Panc1 (cell line): ENCODE data around the gene LLGL1. TPM values are rescaled to one million over a fixed set of nuclear protein-coding genes. Genes with fewer than 3 reads are reported as not detected.

Source experiments
- ATAC-seq: fragments of 200-7000 bp; cut with Tn5 transposase; 2 replicates; pipeline ENCODE4 v1.9.1; 2020; ENCODE audit warnings: mild to moderate bottlenecking, moderate library complexity
- BruUV-seq: library from RNA; stranded (reverse); fragments of 400-500 nt; replicated peaks from 2 replicates; lab custom pipeline; 2021; lab: Mats Ljungman, UMichigan
- CTCF ChIA-PET: fragments of 300-600 bp; sonication (Branson Sonifier 250); formaldehyde crosslinking; loops from one replicate; lab custom pipeline; 2022; ENCODE audit warnings: antibody characterized with exemption; lab: Charles Lee
- POLR2A ChIA-PET: fragments of 300-600 bp; sonication (Branson Sonifier 250); formaldehyde crosslinking; loops from one replicate; lab custom pipeline; 2022; ENCODE audit warnings: antibody characterized with exemption; lab: Charles Lee
- DNase-seq: peaks from one replicate; pipeline ENCODE4 v3.0.0-alpha.2; 2010; ENCODE audit warnings: low read depth, low spot score
- H3K27ac ChIP-seq: 2 replicates; pipeline ENCODE4 v1.5.1; 2011; ENCODE audit warnings: mild to moderate bottlenecking, low read length, inconsistent platforms
- H3K27me3 ChIP-seq: fragments of 200-500 bp; sonication (Bioruptor generic); 2 replicates; pipeline ENCODE4 v1.6.0; 2014; ENCODE audit warnings: low read length, inconsistent platforms; ENCODE audit not compliant: control insufficient read depth, insufficient read depth
- H3K36me3 ChIP-seq: fragments of 200-500 bp; sonication (Bioruptor generic); 2 replicates; pipeline ENCODE4 v1.5.1; 2014; ENCODE audit warnings: inconsistent platforms, mild to moderate bottlenecking, low read length, moderate library complexity; ENCODE audit not compliant: control insufficient read depth, insufficient read depth
- H3K4me1 ChIP-seq: 2 replicates; pipeline ENCODE4 v1.5.1; 2011; ENCODE audit warnings: inconsistent platforms, mild to moderate bottlenecking, low read length, moderate library complexity; ENCODE audit not compliant: control insufficient read depth, insufficient read depth
- H3K4me3 ChIP-seq, 2 experiments: 2 replicates each; pipeline ENCODE4 v1.5.1; 2011 to 2012; ENCODE audit warnings: low read depth in 2 of 2, low read length in 2 of 2, mild to moderate bottlenecking in 2 of 2, inconsistent platforms in 1 of 2, moderate library complexity in 1 of 2
- H3K9me3 ChIP-seq: fragments of 200-500 bp; sonication (Bioruptor generic); 2 replicates; pipeline ENCODE4 v1.5.1; 2014; ENCODE audit warnings: low read depth, mild to moderate bottlenecking, inconsistent platforms, low read length, moderate library complexity; ENCODE audit not compliant: control insufficient read depth, insufficient read depth
- POLR2AphosphoS5 ChIP-seq: IDR thresholded peaks from 2 replicates; pipeline ENCODE4 v1.6.1; 2012; ENCODE audit warnings: mild to moderate bottlenecking, low read depth, low read length, moderate library complexity
- REST ChIP-seq, 2 experiments: IDR thresholded peaks; 2 replicates each; pipeline ENCODE4 v1.6.1; 2011 to 2012; ENCODE audit warnings: low read depth in 2 of 2, control low read depth in 1 of 2, low read length in 1 of 2, mild to moderate bottlenecking in 1 of 2, moderate library complexity in 1 of 2; ENCODE audit not compliant: insufficient read depth in 1 of 2
- SIN3A ChIP-seq: IDR thresholded peaks from 2 replicates; pipeline ENCODE4 v1.6.1; 2012; ENCODE audit warnings: low read depth, mild to moderate bottlenecking, low read length, moderate library complexity, borderline replicate concordance; ENCODE audit not compliant: insufficient read depth
- TCF7L2 ChIP-seq: IDR thresholded peaks from 2 replicates; pipeline ENCODE4 v1.6.1; 2011; ENCODE audit warnings: mild to moderate bottlenecking, low read depth, low read length, inconsistent platforms
- in situ Hi-C: cut with HindIII; loops from 2 replicates; pipeline ENCODE4 v1.10.0; 2016; ENCODE audit warnings: low sequenced_read_pairs, low pct_unique_long_range_greater_than_20kb
- intact Hi-C: fragments of 100-400 bp; cut with micrococcal nuclease; formaldehyde crosslinking; loops from one replicate; pipeline ENCODE4 v1.10.0; 2022; ENCODE audit not compliant: unreplicated experiment
- total RNA-seq: library from RNA; stranded (reverse); gene quantifications from one replicate; pipeline ENCODE4 v1.2.1, GENCODE V29; 2021; ENCODE audit not compliant: unreplicated experiment
- TF ChIP-seq, protein P1 (sequence below): fragments of 450-650 bp; IDR thresholded peaks from 2 replicates; pipeline ENCODE4 v1.5.1; 2017; ENCODE audit warnings: mild to moderate bottlenecking

Gene LLGL1
- total RNA-seq, 1 experiment from 2014 or later: 18.4 TPM

DNA sequence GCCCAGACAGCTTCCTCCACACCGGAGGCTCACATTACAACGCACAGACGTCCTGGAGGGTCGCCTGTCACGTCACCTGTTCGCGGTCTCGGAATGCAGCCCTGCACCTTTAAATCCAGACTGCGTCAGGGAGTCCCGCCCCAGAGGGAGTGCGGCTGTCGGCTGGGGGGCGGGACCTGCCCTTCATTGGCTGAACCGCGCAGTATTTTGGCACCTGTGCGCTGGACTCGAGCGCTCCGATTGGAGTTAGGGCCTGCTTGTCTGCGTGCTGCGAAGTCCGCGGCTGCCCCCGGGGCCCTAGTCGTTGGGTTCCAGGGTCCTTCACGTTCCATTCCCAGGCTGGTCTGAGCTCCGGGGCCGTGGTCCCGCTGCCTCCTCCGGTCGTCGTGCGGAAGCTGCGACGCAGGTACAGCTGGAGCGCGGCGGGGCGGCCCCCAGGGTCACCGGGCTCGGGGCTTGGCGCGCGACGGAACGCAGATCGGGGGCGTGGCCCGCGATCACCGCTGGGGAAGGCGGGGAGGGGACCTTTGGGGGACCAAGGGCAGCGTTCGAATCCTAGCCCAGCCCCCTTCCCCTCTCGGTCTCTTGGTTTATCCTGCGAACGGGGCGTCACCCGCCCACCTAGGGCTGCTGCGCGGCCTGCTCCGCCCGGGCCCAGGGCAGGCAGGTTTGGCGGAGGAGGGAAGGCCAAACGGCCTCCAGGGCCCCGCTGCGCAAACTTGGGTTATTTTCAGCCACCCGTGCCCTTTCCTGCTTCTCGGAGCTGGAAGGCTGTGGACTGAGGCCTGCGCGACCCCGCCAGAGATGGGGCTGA, 35.1 kb downstream of the LLGL1 start, which contains the start of gene MIEF2:
TSS of gene MIEF2 (plus strand) at position 331 of the 814 bp plus-strand sequence. CDS start 2,059 bp downstream, outside the sequence.
- in situ Hi-C loops (no loop called here), intact Hi-C loops (no loop called here)
- no peaks in the 10 kb centered on the region for H3K9me3 ChIP-seq
- peaks cover 3% of the 10 kb centered on the region; the same call in 1 of the 2 replicates for H3K36me3 ChIP-seq
- BruUV-seq: no TSS peak
- peak; percentile 85 for DNase-seq
- ChIA-PET CTCF (interaction anchor here (0.7 kb wide), 1 partner anchor 88 kb away, joined by 4 read pairs; no protein-coding TSS in a partner anchor), POLR2A (no interaction called here)
- H3K4me1 ChIP-seq: peaks cover 13% of the 10 kb centered on the region
- H3K4me3 ChIP-seq: peak within 1 kb of the TSS; percentile 74 to 75
- no peaks in the 10 kb centered on the region for H3K27me3 ChIP-seq
- TF ChIP-seq POLR2AphosphoS5 (no peak), SIN3A (peak; percentile 31; the same call in 1 of the 2 replicates), TCF7L2 (no peak)
- ATAC-seq: peak; percentile 89
- peak within 1 kb of the TSS; percentile 85 for H3K27ac ChIP-seq

DNA sequence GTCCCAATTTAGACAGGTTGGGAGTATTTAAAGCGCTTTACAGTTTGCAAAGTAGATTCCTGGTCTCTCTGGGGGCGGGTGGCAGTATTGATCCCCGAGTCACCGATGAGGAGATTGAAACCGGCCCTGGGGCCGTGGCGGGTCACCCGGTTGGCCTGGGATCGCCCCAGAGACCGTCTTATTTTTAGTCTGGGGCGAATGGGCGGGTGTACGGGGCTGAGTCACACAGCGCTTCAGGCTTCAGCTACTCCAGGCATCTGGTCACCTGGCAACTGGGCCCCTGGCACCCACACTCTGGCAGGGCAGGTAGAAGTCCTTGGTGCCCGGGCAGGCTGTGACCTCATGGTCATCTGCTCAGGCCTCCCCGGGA, 35.7 kb downstream of the LLGL1 start:
- no peaks in the 10 kb centered on the region for H3K9me3 ChIP-seq
- peaks cover 13% of the 10 kb centered on the region for H3K4me1 ChIP-seq
- ChIA-PET POLR2A (no interaction called here), CTCF (interaction anchor here (0.6 kb wide), 1 partner anchor 18 kb away, joined by 3 read pairs; no protein-coding TSS in a partner anchor)
- DNase-seq (no peak), ATAC-seq (no peak)
- intact Hi-C loops: no loop called here
- TF ChIP-seq REST (IDR thresholded peaks at IDR 0.05; ENCODE audit: insufficient read depth in 1 of 2, low read depth in 2 of 2, low read length in 1 of 2): no peak
- TF ChIP-seq, protein P1, sequence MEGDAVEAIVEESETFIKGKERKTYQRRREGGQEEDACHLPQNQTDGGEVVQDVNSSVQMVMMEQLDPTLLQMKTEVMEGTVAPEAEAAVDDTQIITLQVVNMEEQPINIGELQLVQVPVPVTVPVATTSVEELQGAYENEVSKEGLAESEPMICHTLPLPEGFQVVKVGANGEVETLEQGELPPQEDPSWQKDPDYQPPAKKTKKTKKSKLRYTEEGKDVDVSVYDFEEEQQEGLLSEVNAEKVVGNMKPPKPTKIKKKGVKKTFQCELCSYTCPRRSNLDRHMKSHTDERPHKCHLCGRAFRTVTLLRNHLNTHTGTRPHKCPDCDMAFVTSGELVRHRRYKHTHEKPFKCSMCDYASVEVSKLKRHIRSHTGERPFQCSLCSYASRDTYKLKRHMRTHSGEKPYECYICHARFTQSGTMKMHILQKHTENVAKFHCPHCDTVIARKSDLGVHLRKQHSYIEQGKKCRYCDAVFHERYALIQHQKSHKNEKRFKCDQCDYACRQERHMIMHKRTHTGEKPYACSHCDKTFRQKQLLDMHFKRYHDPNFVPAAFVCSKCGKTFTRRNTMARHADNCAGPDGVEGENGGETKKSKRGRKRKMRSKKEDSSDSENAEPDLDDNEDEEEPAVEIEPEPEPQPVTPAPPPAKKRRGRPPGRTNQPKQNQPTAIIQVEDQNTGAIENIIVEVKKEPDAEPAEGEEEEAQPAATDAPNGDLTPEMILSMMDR: no peak
- TF ChIP-seq TCF7L2: no peak
- no peak for TF ChIP-seq POLR2AphosphoS5
- TF ChIP-seq SIN3A: no peak
- peaks cover 3% of the 10 kb centered on the region; the same call in 1 of the 2 replicates for H3K36me3 ChIP-seq
- H3K27ac ChIP-seq: peak overlapping the region; percentile 85
- peak overlapping the region; percentile 74 to 75 for H3K4me3 ChIP-seq
- TSS peak; percentile 50 for BruUV-seq
- H3K27me3 ChIP-seq: no peaks in the 10 kb centered on the region
- in situ Hi-C loops: no loop called here
